H1 (cell line): ENCODE measurements around the gene BIN1. TPM values are rescaled to one million over a fixed set of nuclear protein-coding genes. Genes with fewer than 3 reads are reported as not detected.

Experiments
- CTCF ChIA-PET: fragments of 300-600 bp; sonication (Branson Sonifier 250); formaldehyde crosslinking; loops from one replicate; lab custom pipeline; 2021; ENCODE audit not compliant: partially characterized antibody; lab: Charles Lee
- POLR2A ChIA-PET: fragments of 300-600 bp; sonication (Branson Sonifier 250); formaldehyde crosslinking; loops from one replicate; lab custom pipeline; 2021; ENCODE audit warnings: inconsistent platforms; ENCODE audit not compliant: partially characterized antibody; lab: Charles Lee
- DNase-seq, 2 experiments: peaks; one replicate each; pipeline versions ENCODE4 v3.0.0 to v3.0.0-alpha.2; 2010 to 2022; ENCODE audit warnings: low spot score in 2 of 2, low read depth in 1 of 2, mixed read lengths in 1 of 2
- FAIRE-seq: peaks from 2 replicates; lab custom pipeline; 2011; peaks lifted over from hg19 to GRCh38; lab: Jason Lieb, UNC
- H2AFZ ChIP-seq: 2 replicates; pipeline ENCODE4 v1.8.1; 2012; ENCODE audit warnings: low read length, inconsistent platforms
- H2AK5ac ChIP-seq: 2 replicates; pipeline ENCODE4 v1.6.1; 2013; ENCODE audit warnings: low read depth, low read length
- H2BK120ac ChIP-seq: replicated peaks from 2 replicates; pipeline ENCODE3; 2013; ENCODE audit warnings: low read depth, low read length, inconsistent platforms
- H2BK12ac ChIP-seq: 2 replicates; pipeline ENCODE4 v1.6.1; 2013; ENCODE audit warnings: low read depth, low read length
- H2BK15ac ChIP-seq: 2 replicates; pipeline ENCODE4 v1.6.1; 2013; ENCODE audit warnings: low read length
- H2BK20ac ChIP-seq: 2 replicates; pipeline ENCODE4 v1.6.1; 2013; ENCODE audit warnings: low read length
- H2BK5ac ChIP-seq: 2 replicates; pipeline ENCODE4 v1.6.1; 2013; ENCODE audit warnings: low read depth, low read length
- H3K14ac ChIP-seq: 2 replicates; pipeline ENCODE4 v1.6.1; 2013; ENCODE audit warnings: inconsistent platforms; ENCODE audit not compliant: insufficient read length
- H3K18ac ChIP-seq: 2 replicates; pipeline ENCODE4 v1.6.1; 2013; ENCODE audit warnings: low read length; ENCODE audit errors: extremely low read depth
- H3K23ac ChIP-seq: 2 replicates; pipeline ENCODE4 v1.6.1; 2013; ENCODE audit warnings: inconsistent platforms; ENCODE audit not compliant: insufficient read length
- H3K23me2 ChIP-seq: 2 replicates; pipeline ENCODE4 v1.6.1; 2013; ENCODE audit warnings: low read depth, low read length
- H3K27ac ChIP-seq: 2 replicates; pipeline ENCODE4 v1.6.1; 2011; ENCODE audit warnings: low read depth, low read length, inconsistent platforms
- H3K27me3 ChIP-seq, 4 experiments: replicated peaks in 1 of 4; 1 replicate in 1 of 4; 2 replicates in 3 of 4; pipeline versions ENCODE4 v1.6.1 to v1.8.1; 2011 to 2013; ENCODE audit warnings: low read length in 3 of 4, mild to moderate bottlenecking in 3 of 4, inconsistent platforms in 2 of 4, mixed read lengths in 2 of 4, moderate library complexity in 1 of 4; ENCODE audit not compliant: control insufficient read depth in 3 of 4, insufficient read depth in 3 of 4; ENCODE audit errors: extremely low read depth in 1 of 4
- H3K36me3 ChIP-seq, 4 experiments: 2 replicates each; pipeline versions ENCODE4 v1.6.1 to v1.8.1; 2011 to 2013; ENCODE audit warnings: mild to moderate bottlenecking in 4 of 4, low read length in 3 of 4, moderate library complexity in 2 of 4, control low read depth in 1 of 4, inconsistent platforms in 1 of 4; ENCODE audit not compliant: insufficient read depth in 4 of 4, control insufficient read depth in 2 of 4
- H3K4ac ChIP-seq: replicated peaks from 2 replicates; pipeline ENCODE3; 2013; ENCODE audit warnings: low read length, low read depth, mixed read lengths, inconsistent platforms; ENCODE audit not compliant: insufficient read length
- H3K4me1 ChIP-seq, 4 experiments: replicated peaks in 1 of 4; 1 replicate in 1 of 4; 2 replicates in 3 of 4; pipeline versions ENCODE4 v1.6.1 to v1.8.1; 2011 to 2013; ENCODE audit warnings: low read length in 3 of 4, inconsistent platforms in 2 of 4, mixed read lengths in 1 of 4; ENCODE audit not compliant: insufficient read depth in 4 of 4, control insufficient read depth in 3 of 4
- H3K4me2 ChIP-seq, 2 experiments: 2 replicates each; pipeline versions ENCODE4 v1.6.1 to v1.8.1; 2011 to 2013; ENCODE audit warnings: low read depth in 2 of 2, low read length in 2 of 2, control low read depth in 1 of 2, inconsistent platforms in 1 of 2, mild to moderate bottlenecking in 1 of 2; ENCODE audit not compliant: insufficient read depth in 1 of 2
- H3K4me3 ChIP-seq, 4 experiments: fragments of 200-600, 300-600 bp in 1 of 4; sonication (generic), shearing (Covaris generic), sonication (Bioruptor Twin) in 1 of 4; 2 replicates each; pipeline versions ENCODE4 v1.5.1 to v1.8.1; 2011 to 2016; ENCODE audit warnings: low read length in 4 of 4, low read depth in 3 of 4, control low read depth in 2 of 4, inconsistent platforms in 2 of 4, mild to moderate bottlenecking in 2 of 4, mixed read lengths in 1 of 4, moderate library complexity in 1 of 4; ENCODE audit not compliant: insufficient read depth in 2 of 4; ENCODE audit errors: extremely low read depth in 1 of 4
- H3K56ac ChIP-seq: replicated peaks from 2 replicates; pipeline ENCODE3; 2013; ENCODE audit warnings: low read depth, mild to moderate bottlenecking, mixed read lengths, low read length, inconsistent platforms; ENCODE audit not compliant: insufficient read length
- H3K79me1 ChIP-seq: 2 replicates; pipeline ENCODE4 v1.6.1; 2013; ENCODE audit warnings: low read depth, low read length, control low read depth
- H3K79me2 ChIP-seq, 2 experiments: 2 replicates each; pipeline versions ENCODE4 v1.6.1 to v1.8.1; 2012 to 2013; ENCODE audit warnings: low read length in 2 of 2, mild to moderate bottlenecking in 2 of 2, inconsistent platforms in 1 of 2; ENCODE audit not compliant: insufficient read depth in 2 of 2, control insufficient read depth in 1 of 2
- H3K9ac ChIP-seq, 4 experiments: replicated peaks in 1 of 4; 1 replicate in 1 of 4; 2 replicates in 3 of 4; pipeline versions ENCODE4 v1.6.1 to v1.8.1; 2011 to 2013; ENCODE audit warnings: low read depth in 3 of 4, low read length in 3 of 4, control low read depth in 2 of 4, mild to moderate bottlenecking in 2 of 4, moderate library complexity in 2 of 4, inconsistent platforms in 1 of 4; ENCODE audit errors: extremely low read depth in 1 of 4
- H3K9me3 ChIP-seq, 2 experiments: 2 replicates each; pipeline versions ENCODE4 v1.6.1 to v1.8.1; 2012 to 2013; ENCODE audit warnings: mild to moderate bottlenecking in 2 of 2, moderate library complexity in 2 of 2, control low read depth in 1 of 2, inconsistent platforms in 1 of 2, low read depth in 1 of 2, low read length in 1 of 2, mixed read lengths in 1 of 2; ENCODE audit not compliant: insufficient read depth in 2 of 2
- H4K20me1 ChIP-seq, 2 experiments: replicated peaks in 1 of 2; 2 replicates each; pipeline versions ENCODE3 to v1.8.1; 2011 to 2013; ENCODE audit warnings: inconsistent platforms in 2 of 2, low read length in 2 of 2, mild to moderate bottlenecking in 1 of 2; ENCODE audit not compliant: insufficient read depth in 2 of 2, control insufficient read depth in 1 of 2
- H4K5ac ChIP-seq: 2 replicates; pipeline ENCODE4 v1.6.1; 2013; ENCODE audit warnings: low read length, low read depth, mixed read lengths, inconsistent platforms; ENCODE audit not compliant: insufficient read length
- H4K8ac ChIP-seq: 2 replicates; pipeline ENCODE4 v1.8.0; 2013; ENCODE audit warnings: mild to moderate bottlenecking, moderate library complexity, low read length, inconsistent platforms; ENCODE audit not compliant: insufficient read depth; ENCODE audit errors: extremely low read depth
- H4K91ac ChIP-seq: replicated peaks from 2 replicates; pipeline ENCODE3; 2013; ENCODE audit warnings: low read length, mixed read lengths, inconsistent platforms; ENCODE audit not compliant: insufficient read length
- HDAC2 ChIP-seq, 2 experiments: fragments of 300-600 bp in 1 of 2; sonication (generic) in 1 of 2; IDR thresholded peaks; 2 replicates each; pipeline ENCODE4 v1.6.1; 2011 to 2012; ENCODE audit warnings: low read depth in 2 of 2, low read length in 2 of 2, mild to moderate bottlenecking in 2 of 2, moderate library complexity in 2 of 2, borderline replicate concordance in 1 of 2, inconsistent platforms in 1 of 2
- RFX5 ChIP-seq: IDR thresholded peaks from 2 replicates; pipeline ENCODE4 v1.6.1; 2011; ENCODE audit warnings: low read depth, low read length, improper control_type of control experiment, borderline replicate concordance
- RNF2 ChIP-seq: fragments of 200-900, 300-1000 bp; sonication (generic); IDR thresholded peaks from 2 replicates; pipeline ENCODE4 v1.7.1; 2016; ENCODE audit warnings: borderline replicate concordance, low read depth, mild to moderate bottlenecking, antibody characterized with exemption, low read length; ENCODE audit not compliant: poor library complexity, severe bottlenecking; ENCODE audit errors: missing control alignments
- SIN3A ChIP-seq, 2 experiments: IDR thresholded peaks in 1 of 2; conservative IDR thresholded peaks in 1 of 2; 2 replicates each; pipeline ENCODE4 v1.6.1; 2011 to 2012; ENCODE audit warnings: low read length in 2 of 2, improper control_type of control experiment in 1 of 2, low read depth in 1 of 2, mild to moderate bottlenecking in 1 of 2
- SP1 ChIP-seq: IDR thresholded peaks from 2 replicates; pipeline ENCODE4 v1.6.1; 2011; ENCODE audit warnings: low read depth, low read length
- WGBS, 2 experiments: shearing (Covaris generic) in 1 of 2; methylation state at CpG; one replicate each; pipeline versions ENCODE4 v1.1.6 to v1.1.7; 2013 to 2015; ENCODE audit warnings: low lambda C conversion rate in 2 of 2, mixed read lengths in 2 of 2, inconsistent platforms in 1 of 2, low coverage in 1 of 2, missing lambda C conversion rate in 1 of 2; ENCODE audit not compliant: insufficient replicate concordance in 2 of 2, insufficient coverage in 1 of 2, insufficient read length in 1 of 2; ENCODE audit errors: extremely low coverage in 1 of 2, missing lambda C conversion rate in 1 of 2; 5-methylcytosine and 5-hydroxymethylcytosine counted together
- polyA plus RNA-seq, 7 experiments: library from polyadenylated mRNA; depleted of rRNA in 3 of 7; stranded (reverse) in 5 of 7; unstranded in 2 of 7; fragments of >200 nt in 5 of 7; fragments of 200-250 nt in 2 of 7; gene quantifications; 1 replicate in 5 of 7; 2 replicates in 1 of 7; 4 replicates in 1 of 7; pipeline versions ENCODE4 v1.2.1 to v1.2.3, GENCODE V29; 2011 to 2013; ENCODE audit warnings: missing spikeins in 2 of 7, mixed read lengths in 2 of 7
- total RNA-seq: library from RNA; stranded (reverse); fragmentation: NEBNext Ultra II Directional; extraction: Animal tissue kit (Norgen Biotek cat#: 25700); gene quantifications from 2 replicates; pipeline ENCODE4 v1.2.1, GENCODE V29; 2021

Gene BIN1
- total and polyA plus RNA-seq, 2 of the 8 experiments (the other 6 are each of a cell fraction or from before 2014, with no cell fraction given), result 23.6 to 35.6 TPM

DNA sequence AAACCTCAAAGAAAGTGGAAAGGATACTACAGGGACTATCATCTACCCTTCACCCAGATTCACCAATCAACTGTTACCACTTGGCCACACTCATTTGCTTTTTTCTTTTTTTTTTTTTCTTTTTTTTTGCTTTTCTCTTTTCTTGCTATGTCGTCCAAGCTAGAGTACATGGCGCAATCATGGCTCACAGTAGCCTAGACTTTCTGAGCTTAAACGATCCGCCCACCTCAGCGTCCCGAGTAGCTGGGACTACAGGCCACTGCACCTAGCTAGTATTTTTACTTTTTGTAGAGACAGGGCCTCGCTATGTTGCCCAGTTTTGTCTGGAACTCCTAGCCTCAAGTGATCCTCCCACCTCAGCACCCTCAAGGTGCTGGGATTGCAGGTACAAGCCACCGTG lies 24.0 kb downstream of the BIN1 start:
- H3K27ac ChIP-seq, result no peak overlapping the region
- no peak overlapping the region for H2BK20ac ChIP-seq
- peaks cover 0 to 2% of the 10 kb centered on the region in 2 experiments for H4K20me1 ChIP-seq
- H3K27me3 ChIP-seq, result no peaks in the 10 kb centered on the region
- CTCF ChIA-PET, result interaction anchor here (1.1 to 7.6 kb wide), 4 partner anchors 11 to 197 kb away, joined by 3 to 70 read pairs (median 4); no protein-coding TSS in a partner anchor
- no peak overlapping the region for H3K4me3 ChIP-seq
- no peak overlapping the region for H4K8ac ChIP-seq
- no peak overlapping the region for H2BK5ac ChIP-seq
- no peak overlapping the region for H3K56ac ChIP-seq
- no peaks in the 10 kb centered on the region for H3K9me3 ChIP-seq
- WGBS, 2 experiments, result 91% methylated on average over 8 of the region's 8 CpGs; no CpG with 5 or more reads in 1 of the 2 experiments
- H3K79me1 ChIP-seq, result peaks cover 14% of the 10 kb centered on the region
- no peak overlapping the region for H2BK120ac ChIP-seq
- no peak overlapping the region for H3K4ac ChIP-seq
- H3K18ac ChIP-seq, result no peak overlapping the region
- no peak overlapping the region for H3K23ac ChIP-seq
- no peaks in the 10 kb centered on the region for H3K23me2 ChIP-seq
- H2BK15ac ChIP-seq, result no peak overlapping the region
- no peak overlapping the region for H3K14ac ChIP-seq
- peaks cover 0 to 40% (median 17%) of the 10 kb centered on the region in 4 experiments; a peak in 6 of 7 replicates for H3K4me1 ChIP-seq
- TF ChIP-seq SIN3A (conservative IDR thresholded peaks at IDR 0.05 in 1 of 2, IDR thresholded peaks at IDR 0.05 in 1 of 2; ENCODE audit: low read depth in 1 of 2, low read length in 2 of 2), result no peak
- no peak for TF ChIP-seq RNF2
- no peak for TF ChIP-seq SP1
- no peak for TF ChIP-seq RFX5
- TF ChIP-seq HDAC2 (IDR thresholded peaks at IDR 0.05; ENCODE audit: borderline replicate concordance in 1 of 2, low read depth in 2 of 2, low read length in 2 of 2), result no peak
- H3K36me3 ChIP-seq, result no peaks in the 10 kb centered on the region
- no peak for FAIRE-seq
- peaks cover 0 to 31% of the 10 kb centered on the region in 2 experiments; a peak in 1 of 4 replicates for H3K79me2 ChIP-seq
- no peak overlapping the region for H4K91ac ChIP-seq
- no peak overlapping the region for H2AK5ac ChIP-seq
- no peak for DNase-seq
- H2BK12ac ChIP-seq, result no peak overlapping the region
- no peak overlapping the region for H2AFZ ChIP-seq
- POLR2A ChIA-PET, result interaction anchor here (1.5 kb wide), 1 partner anchor 136 kb away, joined by 3 read pairs; no protein-coding TSS in a partner anchor
- H4K5ac ChIP-seq, result no peak overlapping the region
- H3K4me2 ChIP-seq, result no peak overlapping the region
- no peak overlapping the region for H3K9ac ChIP-seq
